ENCODE data around the gene ADAM22. TPM values are rescaled to one million over a fixed set of nuclear protein-coding genes. Genes with fewer than 3 reads are reported as not detected.

Gene ADAM22
- polyA plus RNA-seq, 2 of the 4 experiments (the other 2 are of a cell fraction) = 0.53 to 0.59 TPM

GRCh38 chr7:88111954-88112471 lies 178.0 kb downstream of the ADAM22 start:
- Histone ChIP-seq H3K9me3 (no peaks in the 10 kb centered on the region), H3K4me1 (no peaks in the 10 kb centered on the region), H3K27ac (no peak overlapping the region), H3K4me2 (no peak overlapping the region), H3K4me3 (no peak overlapping the region)
- TF ChIP-seq MAFK (IDR thresholded peaks at IDR 0.05; ENCODE audit: partially characterized antibody) (no peak), RCOR1 (IDR thresholded peaks at IDR 0.05; ENCODE audit: low read depth, low read length) (no peak), ZNF302 (CRISPR knock-in tag; IDR thresholded peaks at IDR 0.05) (no peak), FOXS1 (CRISPR knock-in tag; IDR thresholded peaks at IDR 0.05) (no peak), HEYL (CRISPR knock-in tag; IDR thresholded peaks at IDR 0.05) (no peak), FOSB (CRISPR knock-in tag; IDR thresholded peaks at IDR 0.05) (no peak), SREBF2 (IDR thresholded peaks at IDR 0.05) (no peak), KDM5A (IDR thresholded peaks at IDR 0.05) (no peak), REST (IDR thresholded peaks at IDR 0.05) (no peak), CTCF (IDR thresholded peaks at IDR 0.05) (no peak), BCL3 (IDR thresholded peaks at IDR 0.05) (no peak), ELK1 (IDR thresholded peaks at IDR 0.05; ENCODE audit: low read depth, low read length) (no peak), MAZ (IDR thresholded peaks at IDR 0.05; ENCODE audit: borderline replicate concordance, low read depth, low read length) (no peak), CBX2 (IDR thresholded peaks at IDR 0.05; ENCODE audit: borderline replicate concordance, low read depth) (no peak), NFE2L2 (conservative IDR thresholded peaks at IDR 0.05; ENCODE audit: low read length) (no peak), JUNB (IDR thresholded peaks at IDR 0.05) (no peak), CBX8 (IDR thresholded peaks at IDR 0.05) (no peak), USF2 (IDR thresholded peaks at IDR 0.05) (no peak)
- ChIA-PET CTCF (interaction anchor here (0.6 to 2.1 kb wide), 9 partner anchors 9 to 608 kb away, joined by 3 to 7 read pairs (median 3); no protein-coding TSS in a partner anchor), POLR2A (no interaction called here)
- FAIRE-seq (no peak), ATAC-seq (no peak), DNase-seq (ENCODE audit: low read depth in 1 of 2, low spot score in 1 of 2) (no peak)
- WGBS (ENCODE audit: missing lambda C conversion rate) = 7% methylated on average over 2 of the region's 2 CpGs

- no peak overlapping the region for H3K27ac ChIP-seq
- POLR2A ChIA-PET = no interaction called here
- FAIRE-seq = no peak
- TF ChIP-seq MAFK (IDR thresholded peaks at IDR 0.05; ENCODE audit: partially characterized antibody) = no peak
- no peak for TF ChIP-seq JUN (IDR thresholded peaks at IDR 0.05)
- TF ChIP-seq E2F6 (IDR thresholded peaks at IDR 0.05; ENCODE audit: borderline replicate concordance, low read depth) = no peak
- no peak for TF ChIP-seq PHF8 (IDR thresholded peaks at IDR 0.05; ENCODE audit: borderline replicate concordance, low read depth)
- no peak for TF ChIP-seq BCL3 (IDR thresholded peaks at IDR 0.05)
- TF ChIP-seq EHF (CRISPR knock-in tag; IDR thresholded peaks at IDR 0.05) = no peak
- TF ChIP-seq NPAS2 (CRISPR knock-in tag; IDR thresholded peaks at IDR 0.05; ENCODE audit: borderline replicate concordance) = no peak
- no peak for TF ChIP-seq HOXB5 (CRISPR knock-in tag; IDR thresholded peaks at IDR 0.05)
- TF ChIP-seq PBX3 (IDR thresholded peaks at IDR 0.05) = no peak
- no peak for TF ChIP-seq CHD4 (IDR thresholded peaks at IDR 0.05; ENCODE audit: borderline replicate concordance)
These were observed 181.3 kb downstream of the ADAM22 start for GRCh38 chr7:88115258-88115796.

More at GRCh38 chr7:88115258-88115796, 181.3 kb downstream of the ADAM22 start:
- H3K4me3 ChIP-seq = no peak overlapping the region
- CTCF ChIA-PET = interaction anchor here (1.5 kb wide), 1 partner anchor 20 kb away, joined by 3 read pairs; no protein-coding TSS in a partner anchor
- H3K4me1 ChIP-seq = no peaks in the 10 kb centered on the region
- ATAC-seq = no peak
- no peak for DNase-seq (ENCODE audit: low read depth in 1 of 2, low spot score in 1 of 2)
- H3K4me2 ChIP-seq = no peak overlapping the region
- H3K9me3 ChIP-seq = no peaks in the 10 kb centered on the region

Data from A549 (cell line).